GM18868 (cell line): Measurements from ENCODE around the gene DTX4.

Source experiments
- ATAC-seq: cut with Tn5 transposase; IDR thresholded peaks from one replicate; pipeline ENCODE4 v1.9.1; 2021; ENCODE audit warnings: mild to moderate bottlenecking, moderate library complexity; ENCODE audit not compliant: unreplicated experiment

Gene DTX4

DNA sequence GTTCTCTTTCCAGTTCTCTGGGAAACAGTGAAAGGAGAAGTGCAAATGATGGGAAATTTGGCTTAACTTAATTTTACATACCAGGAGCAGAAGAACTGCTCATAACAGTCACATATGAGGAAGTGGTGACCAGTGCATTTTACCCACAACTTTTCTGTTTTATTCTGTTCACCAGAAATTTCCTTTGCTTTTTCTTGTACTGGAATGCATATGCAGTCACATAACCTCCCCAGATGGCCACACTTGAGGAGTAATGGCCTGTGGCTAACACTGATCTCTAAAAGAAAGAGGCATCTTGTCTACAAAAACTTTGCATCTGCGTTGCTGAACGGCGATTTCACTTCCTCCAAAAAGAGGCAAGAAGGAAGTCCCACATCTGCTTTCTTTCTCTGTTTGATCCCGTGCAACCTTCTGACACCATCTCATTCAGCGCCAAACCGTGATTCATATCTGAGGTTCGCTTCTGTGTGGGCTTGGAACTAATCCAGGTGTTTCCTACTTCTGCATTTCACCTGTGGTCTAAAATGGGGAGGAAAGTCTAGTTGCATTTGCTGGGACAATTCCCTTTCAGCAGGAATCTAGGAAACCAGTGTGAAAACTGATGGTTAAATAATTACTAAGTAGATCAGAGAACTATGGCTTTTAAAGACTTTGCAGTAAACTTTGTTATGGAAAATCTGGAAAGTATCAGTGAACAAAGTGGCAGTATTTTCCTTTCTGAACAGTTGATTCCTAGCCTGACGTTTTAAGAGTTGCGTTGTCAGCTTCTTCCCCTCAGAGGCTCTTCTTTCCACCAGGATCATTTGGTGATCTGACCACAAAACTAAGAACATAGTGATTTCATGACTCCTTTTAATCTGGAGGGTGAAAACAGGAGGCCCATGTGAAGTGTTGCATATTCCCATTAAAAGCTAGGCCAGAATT is 45.0 kb downstream of the DTX4 start:
- peak; percentile 73 for ATAC-seq

DNA sequence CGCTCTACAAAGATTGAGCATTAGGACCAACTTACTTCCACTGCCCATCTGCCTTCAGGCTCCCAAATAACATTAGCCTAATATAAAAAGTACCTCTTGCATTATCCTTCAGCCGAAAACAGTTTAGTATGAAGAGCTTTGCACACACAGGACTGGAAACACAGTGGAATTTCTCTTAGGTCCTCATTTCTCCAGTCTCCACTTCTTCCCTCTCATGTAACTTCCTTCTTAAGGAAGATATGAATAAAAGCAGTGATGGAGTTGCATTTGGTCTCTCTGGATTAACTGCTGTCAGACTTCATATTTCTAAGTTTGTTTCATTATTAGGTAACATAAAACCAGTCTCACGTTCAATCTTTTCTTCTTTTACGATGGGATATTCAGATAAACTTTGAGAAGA is 46.4 kb downstream of the DTX4 start:
- no peak for ATAC-seq

DNA sequence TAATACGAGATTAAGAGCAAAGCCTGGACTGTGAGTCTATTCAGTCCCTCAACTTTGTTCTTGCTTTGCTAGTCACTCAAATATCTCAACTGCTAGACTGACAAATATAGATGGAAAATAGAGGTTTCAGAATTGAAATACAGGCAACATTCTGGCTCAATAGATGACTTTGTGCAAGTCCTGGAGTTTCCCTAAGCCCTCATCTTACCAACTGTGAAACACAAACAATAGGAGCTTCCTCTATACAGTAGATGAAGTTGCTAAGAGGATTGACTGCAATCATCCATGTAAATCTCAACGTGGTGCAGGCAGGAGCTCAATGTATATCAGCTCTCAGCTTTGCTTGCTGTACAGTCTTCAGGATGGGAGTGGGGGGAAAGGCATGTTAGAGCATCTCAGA is 47.0 kb downstream of the DTX4 start:
- peak; percentile 27 for ATAC-seq

DNA sequence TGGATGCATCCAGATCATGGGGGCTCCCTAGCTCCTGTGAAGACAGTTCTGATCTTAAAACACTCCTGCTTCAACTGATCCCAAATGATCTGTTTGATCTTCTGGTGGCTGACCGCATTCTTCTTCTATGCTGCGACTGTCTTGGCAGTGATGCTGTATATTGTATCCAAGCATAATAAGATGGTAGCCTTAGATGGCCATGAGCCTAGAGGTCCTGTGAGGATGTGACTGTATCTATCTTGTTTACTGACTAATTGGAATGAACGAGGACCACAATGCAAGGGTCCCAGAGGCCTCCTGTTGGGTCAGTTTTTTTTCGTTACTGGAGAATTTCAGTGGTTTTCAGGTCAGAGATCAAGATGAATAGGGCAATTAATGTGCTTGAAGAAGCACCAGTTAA is 47.9 kb downstream of the DTX4 start:
- ATAC-seq = no peak

DNA sequence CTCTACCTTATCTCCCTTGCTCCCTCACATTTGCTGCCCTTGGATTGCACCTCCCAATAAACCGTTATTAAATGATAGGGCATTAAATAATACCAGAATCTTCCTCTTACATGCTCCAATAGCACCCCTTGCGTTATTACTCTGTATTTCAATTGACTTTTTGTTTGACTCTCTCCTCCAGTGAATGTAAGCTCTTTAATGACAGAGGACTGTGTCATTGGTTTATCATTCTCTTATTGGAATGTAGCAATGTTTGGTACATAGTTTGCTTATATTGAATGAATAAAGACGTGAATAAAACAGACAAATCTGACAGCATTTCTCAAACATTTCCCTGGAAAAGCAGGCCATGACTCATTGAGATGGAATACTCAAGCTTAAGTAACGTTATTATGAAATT is 49.5 kb downstream of the DTX4 start:
- no peak for ATAC-seq

DNA sequence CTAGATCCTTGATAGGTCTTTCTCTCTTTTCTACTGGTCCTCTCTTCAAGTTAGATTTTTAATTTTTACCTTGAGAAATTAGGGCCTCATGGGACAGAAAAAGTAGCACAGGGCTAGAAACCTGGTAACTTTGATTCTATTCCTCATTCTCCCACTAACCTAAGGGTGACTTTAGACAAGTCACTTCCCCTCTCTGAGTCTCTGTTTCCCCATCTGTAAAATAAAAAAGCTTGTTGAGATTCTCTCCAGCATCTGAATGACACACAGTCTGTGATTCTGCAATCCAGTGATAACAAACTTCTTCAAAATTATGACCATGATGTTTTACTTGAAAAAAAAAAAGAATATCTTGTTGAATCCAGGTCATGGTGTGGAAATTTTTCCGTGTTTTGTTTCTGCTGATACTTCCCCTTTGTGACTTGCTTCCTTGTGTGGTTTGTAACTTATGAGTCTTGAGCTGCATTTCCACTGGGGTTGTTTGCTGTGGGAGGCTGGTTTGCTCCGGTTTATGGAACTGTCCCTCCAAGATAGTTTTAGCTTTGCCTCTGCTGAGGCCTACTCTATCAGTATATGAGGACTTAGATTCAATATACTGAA is 50.6 kb downstream of the DTX4 start:
- ATAC-seq = no peak

DNA sequence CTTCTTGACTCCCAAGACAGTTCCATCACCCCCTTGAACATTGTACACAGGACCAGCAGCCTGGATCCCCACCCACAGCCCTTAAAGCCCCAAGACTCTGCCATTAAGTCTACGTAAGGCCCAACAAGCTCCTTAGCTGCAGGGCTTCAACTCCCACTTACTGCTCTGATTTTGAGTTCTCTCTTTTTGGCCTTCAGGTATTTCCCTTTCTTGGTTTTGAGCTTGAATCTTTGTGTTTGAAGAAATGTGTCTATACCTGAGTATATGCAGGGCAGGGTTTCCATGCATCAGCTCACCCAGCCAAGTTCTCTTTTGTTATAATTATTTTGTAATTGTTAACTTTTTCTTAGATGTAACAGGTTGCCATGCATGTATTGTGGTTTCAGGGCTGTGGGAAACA is 51.2 kb downstream of the DTX4 start:
- ATAC-seq = no peak

DNA sequence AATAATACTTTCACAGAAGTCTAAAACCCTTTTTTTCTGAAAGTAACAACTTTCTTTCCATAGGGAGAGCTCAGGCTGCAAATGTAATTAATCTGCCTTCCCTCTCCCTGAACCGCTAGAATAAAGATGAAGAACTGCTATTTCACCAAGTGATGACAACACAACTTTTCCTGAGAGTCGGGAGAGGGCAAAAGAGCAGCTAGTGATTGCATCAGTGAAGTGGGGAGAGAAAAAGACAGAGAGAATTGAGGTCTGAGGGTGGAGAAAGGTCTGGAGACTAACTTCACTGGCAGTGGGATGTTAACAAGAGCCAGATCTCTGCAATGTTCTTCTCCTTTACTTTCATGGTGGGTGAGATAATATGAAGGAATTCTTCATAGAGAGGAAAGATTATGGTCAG is 51.7 kb downstream of the DTX4 start:
- no peak for ATAC-seq

DNA sequence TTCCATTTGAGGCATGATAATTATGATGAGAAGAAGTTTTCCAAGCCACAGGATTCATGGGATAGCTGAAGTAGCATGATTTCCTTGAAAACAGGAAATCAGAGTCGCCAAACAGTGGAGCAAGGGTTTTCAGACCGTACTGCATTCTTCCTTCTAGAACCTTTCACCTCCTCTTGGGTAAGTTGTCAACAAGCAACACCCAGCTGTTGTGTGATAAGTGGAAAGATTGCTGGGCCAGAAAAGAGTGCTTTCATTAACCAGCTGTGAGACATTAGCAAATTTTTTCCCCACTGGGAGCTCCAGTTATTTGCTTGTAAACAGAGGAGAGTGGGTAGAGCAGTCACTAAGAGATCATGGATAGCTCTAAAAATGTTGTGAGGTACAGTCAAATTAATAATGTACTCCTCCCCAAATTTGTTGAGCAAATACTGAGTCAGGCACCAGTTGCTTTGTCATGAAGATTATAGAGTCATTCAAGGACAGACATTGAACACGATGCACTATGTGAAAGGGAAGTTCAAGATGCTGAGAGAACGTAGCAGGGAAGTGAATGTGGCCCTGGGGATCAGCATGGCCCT is 52.5 kb downstream of the DTX4 start:
- peak; percentile 40 for ATAC-seq

DNA sequence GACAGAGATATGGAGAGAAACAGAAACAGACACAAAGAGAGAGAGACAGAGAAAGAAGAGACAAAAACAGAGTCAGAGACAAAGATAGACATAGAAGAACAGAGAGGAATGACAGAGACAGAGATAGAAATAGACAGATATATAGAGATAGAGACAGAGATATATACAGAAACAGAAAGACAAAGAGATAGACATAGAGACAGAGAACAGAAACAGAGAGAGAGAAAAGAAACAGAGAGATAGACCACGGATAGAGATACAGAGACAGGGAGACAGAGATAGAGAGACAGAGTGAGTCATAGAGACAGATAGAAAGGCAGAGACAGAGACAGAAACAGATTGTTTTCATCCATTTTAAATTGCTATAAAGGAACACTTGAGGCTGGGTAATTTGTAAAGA is 53.1 kb downstream of the DTX4 start:
- ATAC-seq = peak; percentile 23

DNA sequence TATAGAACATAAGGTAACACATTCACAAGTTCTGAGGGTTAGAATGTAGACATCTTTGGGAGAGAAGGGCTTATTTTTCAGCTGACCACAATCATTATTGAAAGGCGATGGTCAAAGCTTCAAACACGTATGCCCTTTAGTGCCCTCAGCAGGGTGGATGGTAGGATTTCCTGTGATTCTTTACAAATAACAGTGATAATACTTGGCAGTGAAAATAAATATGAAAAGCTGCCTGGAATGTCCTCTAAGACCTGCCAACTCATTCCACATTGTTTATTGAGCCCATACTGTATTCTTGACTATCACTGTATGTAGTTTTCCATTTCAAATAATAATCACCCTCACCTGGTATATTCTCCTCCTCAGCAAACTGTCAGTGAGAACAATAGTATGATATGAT is 54.5 kb downstream of the DTX4 start:
- ATAC-seq = no peak

DNA sequence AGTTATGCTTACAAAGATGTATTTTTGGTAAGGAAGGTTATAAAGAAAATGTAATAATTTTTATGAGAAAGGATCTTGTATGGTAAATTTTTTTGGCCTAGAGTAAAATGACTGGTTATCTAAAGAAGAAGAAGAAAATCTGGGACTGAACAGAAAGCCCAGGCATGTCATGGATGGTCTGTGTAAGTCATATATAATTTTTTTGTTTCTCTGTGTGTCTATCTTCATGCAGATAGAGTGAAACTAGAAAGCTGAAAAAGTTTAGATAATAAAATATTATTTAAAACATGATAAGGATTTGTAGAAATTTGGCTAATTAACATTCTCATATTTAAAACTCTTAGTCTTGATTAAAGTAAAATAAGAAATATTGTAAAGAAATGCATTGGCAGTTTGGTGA is 68.4 kb downstream of the DTX4 start:
- no peak for ATAC-seq

DNA sequence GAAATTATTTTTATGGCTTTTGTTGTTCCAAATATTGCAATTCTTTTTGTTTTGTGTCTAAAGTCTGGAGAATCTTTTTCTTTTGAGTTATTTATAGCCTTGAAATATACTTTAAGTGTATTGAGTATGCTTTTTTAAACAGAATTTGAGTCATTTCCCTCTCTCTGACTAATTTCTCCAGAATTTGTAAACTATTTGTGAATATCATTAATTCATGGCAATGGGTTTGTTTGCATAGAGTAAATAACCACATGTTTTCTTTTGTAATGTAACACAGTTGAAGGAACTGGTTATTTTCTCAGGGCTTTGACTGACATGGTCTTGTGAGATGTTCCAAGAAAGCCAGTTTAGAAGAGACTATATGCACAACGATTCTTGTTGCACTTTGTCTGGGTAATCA is 71.7 kb downstream of the DTX4 start:
- ATAC-seq = no peak

DNA sequence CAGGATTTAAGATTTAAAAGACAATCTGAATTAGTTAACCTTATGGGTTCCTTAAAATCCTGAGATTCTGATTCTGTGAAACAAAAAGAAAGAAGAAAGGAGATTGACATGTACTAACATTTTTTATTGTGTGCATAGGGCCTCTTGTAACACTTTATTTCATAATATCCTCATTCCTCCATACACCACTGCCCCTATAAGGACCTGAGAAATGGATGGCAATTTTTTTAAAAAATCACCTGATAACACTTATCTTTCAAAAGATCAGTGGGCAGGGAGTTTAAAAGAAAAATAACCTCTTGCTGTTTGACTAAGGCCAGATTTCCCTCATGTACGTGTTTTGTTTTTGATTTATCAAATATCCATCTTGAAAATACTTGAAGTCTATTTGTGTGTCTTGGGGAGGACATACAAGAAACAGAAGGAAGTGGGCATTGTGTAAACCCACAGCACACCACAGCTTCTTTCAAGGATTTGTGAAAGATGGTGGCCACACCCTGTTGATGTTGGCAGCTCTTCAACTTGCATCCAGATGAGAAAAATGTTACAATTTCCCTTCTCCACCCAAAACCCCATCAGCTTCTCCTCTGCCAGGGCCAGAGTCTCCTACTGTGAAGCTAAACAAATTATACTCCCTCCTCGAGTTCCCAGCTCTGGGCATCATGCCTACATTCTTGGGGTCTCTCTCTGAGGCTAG is 75.7 kb downstream of the DTX4 start:
- no peak for ATAC-seq

DNA sequence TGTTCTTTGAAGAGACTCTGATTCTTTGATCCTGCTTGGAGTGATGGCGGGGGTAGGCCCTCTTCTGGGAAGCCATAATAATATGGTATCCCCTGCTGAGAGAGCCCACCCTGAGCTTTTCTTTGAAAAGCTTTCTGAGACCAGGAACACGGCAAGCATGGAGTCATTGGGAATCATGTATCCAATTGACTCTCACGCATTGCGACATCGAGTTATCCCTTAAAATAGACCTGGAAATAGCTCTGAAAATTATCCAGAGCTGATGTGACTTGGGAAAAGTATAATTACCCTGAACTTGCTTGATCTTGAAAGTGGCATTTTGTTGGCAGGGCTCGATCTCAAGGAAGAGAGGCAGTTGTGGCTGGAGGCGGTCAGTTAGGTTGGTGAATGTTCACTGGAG is 77.6 kb downstream of the DTX4 start:
- ATAC-seq = no peak

DNA sequence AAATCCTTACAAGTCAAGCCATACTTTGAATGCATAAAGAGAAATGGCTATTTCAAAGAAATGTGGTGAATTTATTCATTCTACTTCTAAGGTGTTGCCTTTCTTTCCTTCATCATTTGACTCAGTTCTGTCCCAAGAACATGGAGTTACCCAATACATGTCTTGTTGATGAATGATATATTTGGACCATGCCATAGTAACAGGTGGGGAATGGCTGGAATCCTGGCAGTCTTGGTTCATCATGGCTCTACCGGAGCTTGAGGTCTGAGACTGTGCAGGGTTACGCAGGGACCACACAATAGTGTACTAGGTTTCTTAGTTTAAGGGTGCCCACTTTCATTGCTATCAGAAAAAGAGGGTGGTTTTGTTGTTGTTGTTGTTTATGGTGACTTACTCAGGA is 81.1 kb downstream of the DTX4 start:
- ATAC-seq = no peak

DNA sequence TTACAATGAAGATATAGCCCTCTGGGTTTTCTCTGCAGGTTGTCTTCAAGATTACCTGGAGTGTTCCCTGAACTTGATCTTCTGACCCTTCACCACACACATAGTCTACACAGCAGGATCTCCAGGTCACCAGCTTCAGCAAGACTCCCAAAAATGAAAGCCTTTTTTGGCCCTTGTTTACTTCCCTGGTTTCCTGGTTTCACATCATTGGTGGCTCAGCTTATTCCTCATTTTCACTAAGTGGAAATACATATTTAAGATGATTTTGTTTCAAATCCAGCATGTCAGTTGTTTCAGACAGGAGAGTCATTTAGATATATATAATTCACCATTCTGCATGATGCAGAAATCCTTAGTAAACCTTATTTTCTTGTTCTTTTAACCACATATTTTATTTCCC is 82.4 kb downstream of the DTX4 start:
- no peak for ATAC-seq

DNA sequence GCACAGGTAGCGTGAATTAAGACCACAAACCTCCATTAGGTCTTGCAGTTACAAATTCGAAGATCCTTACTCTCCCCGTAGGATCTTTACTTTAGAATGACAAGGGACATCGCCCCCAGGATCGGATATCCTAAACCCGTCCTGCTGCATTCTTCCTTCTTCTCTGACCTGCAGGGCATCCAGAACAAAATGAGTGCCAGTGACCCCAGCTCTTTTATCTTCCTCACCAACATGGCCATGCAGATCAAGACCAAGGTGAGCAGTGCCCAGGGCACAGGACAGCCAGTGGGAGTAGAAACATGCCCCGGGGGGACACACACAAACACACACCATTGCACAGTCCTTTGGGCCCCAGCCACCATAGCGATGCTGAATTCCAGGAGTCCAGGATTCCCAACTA is 83.3 kb downstream of the DTX4 start:
- ATAC-seq = no peak
